ENCODE measurements around the gene TMEM143. TPM values are rescaled to one million over a fixed set of nuclear protein-coding genes. Genes with fewer than 3 reads are reported as not detected.

TMEM143 gene
- total and polyA plus RNA-seq, 10 of the 15 experiments (the other 5 are each of a cell fraction or from before 2014, with no cell fraction given) = 1.5 to 19.5 (median 10.1) TPM

- Histone ChIP-seq H3K4me2 (ENCODE audit: control insufficient read depth, insufficient read depth) (no peak overlapping the region), H3K4me1 (ENCODE audit: control insufficient read depth, insufficient read depth, low read length) (peaks cover 5% of the 10 kb centered on the region; the same call in 1 of the 2 replicates), H2AFZ (ENCODE audit: control insufficient read depth, low read depth, low read length) (no peak overlapping the region), H3K79me2 (ENCODE audit: control insufficient read depth, insufficient read depth, low read length) (peaks cover 9% of the 10 kb centered on the region), H3K27ac (ENCODE audit: control insufficient read depth, insufficient read depth) (no peak overlapping the region), H3K27me3 (replicated peaks in 1 of 2; ENCODE audit: control insufficient read depth in 2 of 2, insufficient read depth in 2 of 2, low read length in 1 of 2) (no peaks in the 10 kb centered on the region), H3K9me3 (replicated peaks; ENCODE audit: control insufficient read depth, insufficient read depth, low read length) (no peaks in the 10 kb centered on the region), H3K36me3 (ENCODE audit: control insufficient read depth in 2 of 2, insufficient read depth in 2 of 2, low read length in 1 of 2) (peaks cover 10 to 28% of the 10 kb centered on the region in 2 experiments), H3K9ac (ENCODE audit: control insufficient read depth, insufficient read depth, low read length) (no peak overlapping the region), H4K20me1 (ENCODE audit: control insufficient read depth, insufficient read depth) (no peaks in the 10 kb centered on the region), H3K4me3 (no peak overlapping the region)
- RAD21 ChIA-PET (ENCODE audit: unreplicated experiment) = no interaction called here
- DNase-seq (ENCODE audit: low read depth, low spot score) (no peak), FAIRE-seq (no peak), ATAC-seq (no peak)
- 97% methylated on average over 7 of the region's 7 CpGs for WGBS (ENCODE audit: insufficient coverage, insufficient replicate concordance, low lambda C conversion rate, missing lambda C conversion rate)
- TF ChIP-seq RBBP5 (conservative IDR thresholded peaks at IDR 0.05) (no peak), ETV6 (conservative IDR thresholded peaks at IDR 0.05 in 1 of 2, IDR thresholded peaks at IDR 0.05 in 1 of 2; ENCODE audit: borderline replicate concordance in 1 of 2, low read depth in 1 of 2) (no peak), ELK1 (IDR thresholded peaks at IDR 0.05; ENCODE audit: low read depth, low read length) (no peak), IRF4 (IDR thresholded peaks at IDR 0.05; ENCODE audit: low read depth, low read length) (no peak), BCLAF1 (IDR thresholded peaks at IDR 0.05) (no peak), HDAC2 (IDR thresholded peaks at IDR 0.05) (no peak), IKZF2 (IDR thresholded peaks at IDR 0.05) (no peak), NFYB (IDR thresholded peaks at IDR 0.05; ENCODE audit: insufficient read depth, low read depth, low read length) (no peak), ASH2L (IDR thresholded peaks at IDR 0.05; ENCODE audit: borderline replicate concordance, low read depth) (no peak), PKNOX1 (IDR thresholded peaks at IDR 0.05) (no peak), NR2C1 (IDR thresholded peaks at IDR 0.05) (no peak), ZBED1 (IDR thresholded peaks at IDR 0.05; ENCODE audit: borderline replicate concordance) (no peak)
- no TSS peak for BruUV-seq (replicated peaks)
- in situ Hi-C loops (cut with MboI) = no loop called here
- CTCF ChIA-PET = no interaction called here
- SMC1A ChIA-PET (ENCODE audit: uncharacterized antibody, unreplicated experiment) = no interaction called here
- intact Hi-C loops (cut with micrococcal nuclease; ENCODE audit: unreplicated experiment) = no loop called here
- POLR2A ChIA-PET = no interaction called here
Observed at GRCh38 chr19:48385461-48386087, 21.8 kb upstream of the TMEM143 start.

Measured in GM12878 (cell line).